GM19099 (cell line): ENCODE data around the gene BCL7B.

Experiments
- POLR2A ChIP-seq: IDR thresholded peaks from 3 replicates; pipeline ENCODE4 v1.6.1; 2011; ENCODE audit warnings: low read depth; ENCODE audit not compliant: insufficient read length; ENCODE audit errors: extremely low read depth

Gene BCL7B

DNA sequence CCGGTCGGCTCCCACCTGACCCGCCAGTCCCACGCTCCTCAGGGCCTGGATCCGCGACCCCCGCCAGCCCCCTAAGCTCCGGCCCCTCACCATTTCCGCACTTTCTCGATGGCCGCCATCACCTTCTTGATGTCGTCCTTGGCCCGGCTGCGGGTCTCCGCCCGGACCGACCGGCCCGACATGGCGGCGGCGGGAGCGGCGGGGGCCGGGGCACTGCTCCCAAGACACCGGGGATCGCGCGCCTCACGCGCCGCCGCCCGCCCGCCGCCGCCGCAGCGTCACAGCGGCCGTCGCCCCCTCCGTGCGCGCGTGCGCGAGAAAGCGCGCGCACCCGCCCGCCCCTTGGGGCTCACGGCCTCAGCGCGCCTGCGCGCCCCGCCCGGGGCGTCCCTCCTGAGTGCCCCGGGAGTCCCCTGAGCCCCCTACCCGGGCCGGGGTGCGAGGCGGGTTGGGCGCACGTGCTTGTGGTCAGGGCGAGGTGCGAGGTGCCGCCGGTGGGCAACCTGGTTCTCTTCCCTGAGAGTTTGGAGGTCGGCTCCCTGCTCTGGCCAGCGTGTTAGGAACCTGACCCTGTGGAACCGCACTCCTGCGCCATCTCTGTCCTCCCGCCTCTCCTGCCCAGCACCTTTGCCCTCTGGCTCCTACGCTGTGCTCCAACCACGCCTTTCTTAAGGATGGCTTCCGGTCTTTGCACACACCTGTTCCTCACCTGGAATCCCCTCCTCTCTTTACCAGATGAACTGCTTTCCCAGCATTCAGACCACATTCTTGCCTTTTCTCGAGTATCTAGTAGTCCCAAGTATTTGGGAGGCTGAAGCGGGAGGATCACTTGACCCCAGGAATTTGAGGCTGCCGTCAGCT, at the start of gene BCL7B:
BCL7B (minus strand) TSS at position 294 of the 861 bp plus-strand sequence; CDS start at position 182, 112 bp downstream.
- TF ChIP-seq POLR2A, result peak; percentile 82

DNA sequence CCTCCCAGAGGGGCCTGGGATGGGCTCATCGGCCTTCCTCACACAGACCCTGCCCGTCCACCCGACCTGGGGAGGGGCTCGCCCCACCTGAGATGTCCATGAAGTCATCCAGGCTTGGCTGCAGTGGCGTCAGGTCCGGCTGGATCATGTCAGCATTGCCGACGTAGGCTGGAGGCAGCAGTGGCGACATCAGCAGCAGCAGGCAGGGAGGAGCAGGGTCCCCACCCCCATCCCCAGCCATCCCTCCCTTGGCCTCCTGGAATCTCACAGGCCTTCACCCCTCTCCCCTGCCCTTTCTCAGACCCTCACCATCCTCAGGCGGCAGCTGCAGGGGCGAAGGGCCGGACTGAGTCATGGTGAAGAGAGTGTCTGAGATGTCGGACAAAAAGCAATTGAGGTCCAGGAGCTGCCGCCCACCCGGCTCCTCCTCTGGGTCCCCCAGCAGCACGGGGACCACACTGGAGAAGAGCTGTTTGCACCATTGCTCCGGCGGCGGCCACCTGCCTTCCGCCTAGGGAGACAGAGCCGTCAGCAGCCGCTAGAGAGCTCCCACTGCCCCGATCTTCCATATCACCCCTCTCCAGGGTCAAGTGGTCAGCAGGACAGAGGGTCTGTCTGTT, 48.2 kb upstream of the BCL7B start:
- TF ChIP-seq POLR2A, result no peak

DNA sequence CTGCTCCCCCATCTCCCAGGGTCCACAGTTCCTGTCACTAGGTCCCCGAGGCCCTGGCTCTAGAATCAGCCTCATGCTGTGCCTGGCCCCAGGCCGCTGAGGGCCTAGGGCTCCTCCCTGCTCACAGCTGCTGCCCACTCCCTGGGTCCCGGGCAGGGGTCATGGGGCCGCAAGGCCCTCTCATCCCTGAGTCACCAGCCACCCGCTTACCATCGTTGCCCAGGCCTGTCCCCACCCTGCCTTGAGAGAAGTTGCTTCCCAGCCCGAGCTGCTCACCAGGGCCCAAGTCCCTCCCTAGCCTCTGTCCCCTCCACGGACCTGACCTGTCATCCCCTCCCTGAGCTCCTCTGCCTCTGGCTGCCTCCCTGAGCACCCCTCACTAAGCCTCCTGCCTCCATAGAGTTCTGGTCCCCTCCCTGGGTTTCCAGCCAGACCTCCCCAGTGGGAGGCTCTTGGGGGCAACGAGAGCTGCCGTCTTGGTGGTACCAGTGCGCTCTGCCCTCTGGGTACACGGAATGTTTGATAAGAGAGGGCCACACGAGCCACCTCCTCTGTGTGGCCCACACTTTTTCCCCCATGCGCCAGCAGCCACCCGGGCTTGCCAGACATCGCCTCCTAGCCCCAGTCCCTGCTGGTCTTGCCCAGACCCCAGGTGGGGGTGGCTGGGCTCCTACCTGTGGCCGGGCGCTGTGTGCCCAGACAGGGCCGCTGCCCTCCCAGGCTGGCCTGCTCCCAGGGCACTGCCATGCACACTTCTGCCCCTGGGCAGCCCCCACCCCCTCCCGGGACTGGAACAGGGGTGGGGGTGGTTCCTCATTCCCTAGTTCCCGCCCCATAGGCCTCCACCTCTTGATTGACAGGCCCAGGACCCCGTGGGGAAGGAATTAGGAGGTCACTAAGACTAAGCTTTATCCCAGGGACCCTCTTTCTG, 45.5 kb upstream of the BCL7B start:
- TF ChIP-seq POLR2A, result no peak

DNA sequence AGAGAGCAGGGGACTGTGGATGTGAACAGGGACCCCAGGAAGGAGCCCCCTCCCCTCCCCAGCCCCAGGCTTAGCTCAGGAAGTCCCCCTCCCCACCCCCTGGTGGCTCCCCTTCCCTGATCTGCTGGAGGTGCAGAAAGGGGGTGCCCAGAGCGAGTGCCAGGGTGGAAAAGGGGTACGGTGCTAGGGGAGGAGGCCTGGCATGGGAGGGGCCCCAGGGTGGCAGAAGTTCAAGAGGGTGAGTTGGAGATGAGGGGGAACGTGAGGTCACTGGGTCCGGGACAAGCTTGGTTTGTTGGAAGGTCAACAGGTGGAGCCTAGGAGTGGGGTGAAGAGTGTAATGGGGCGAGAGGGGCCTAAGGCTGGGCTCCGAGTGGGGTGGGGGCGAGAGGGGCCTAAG, 42.4 kb upstream of the BCL7B start:
- TF ChIP-seq POLR2A, result no peak

- TF ChIP-seq POLR2A, result no peak
Measured at GRCh38 chr7:73599151-73599882, 41.8 kb upstream of the BCL7B start.

DNA sequence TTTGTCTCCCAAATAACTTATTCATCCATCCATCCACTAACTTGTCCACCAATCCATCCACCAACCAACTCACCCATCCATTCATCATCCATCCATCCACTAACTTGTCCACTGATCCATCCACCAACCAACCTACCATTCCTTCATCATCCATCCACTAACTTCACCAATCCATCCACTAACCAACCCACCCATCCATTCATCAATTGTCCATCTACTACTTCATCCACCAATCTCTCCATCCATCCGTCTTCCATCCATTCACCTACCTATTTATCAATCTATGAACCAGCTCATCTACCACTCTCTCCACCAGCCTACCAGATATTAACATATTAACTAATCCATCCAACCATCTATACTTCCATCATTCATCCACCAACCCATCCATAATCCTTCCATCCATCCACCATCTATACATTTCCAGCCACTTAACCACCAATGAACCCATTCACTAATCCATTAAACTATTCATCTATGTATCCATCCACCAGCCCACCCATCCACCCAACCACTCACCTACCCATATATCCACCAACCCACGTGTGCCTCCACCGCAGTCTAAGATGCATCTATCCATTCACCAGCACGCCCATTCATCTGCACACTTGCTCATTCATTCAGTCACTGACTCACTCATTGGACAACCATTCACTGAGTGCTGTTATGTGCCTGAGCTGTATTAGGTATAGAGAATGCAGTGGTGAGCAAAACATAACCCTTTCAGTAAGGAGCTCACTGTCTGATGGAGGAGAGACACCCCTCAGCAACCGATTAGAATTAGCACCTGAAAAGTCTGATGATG, 40.7 kb upstream of the BCL7B start:
- TF ChIP-seq POLR2A, result no peak

DNA sequence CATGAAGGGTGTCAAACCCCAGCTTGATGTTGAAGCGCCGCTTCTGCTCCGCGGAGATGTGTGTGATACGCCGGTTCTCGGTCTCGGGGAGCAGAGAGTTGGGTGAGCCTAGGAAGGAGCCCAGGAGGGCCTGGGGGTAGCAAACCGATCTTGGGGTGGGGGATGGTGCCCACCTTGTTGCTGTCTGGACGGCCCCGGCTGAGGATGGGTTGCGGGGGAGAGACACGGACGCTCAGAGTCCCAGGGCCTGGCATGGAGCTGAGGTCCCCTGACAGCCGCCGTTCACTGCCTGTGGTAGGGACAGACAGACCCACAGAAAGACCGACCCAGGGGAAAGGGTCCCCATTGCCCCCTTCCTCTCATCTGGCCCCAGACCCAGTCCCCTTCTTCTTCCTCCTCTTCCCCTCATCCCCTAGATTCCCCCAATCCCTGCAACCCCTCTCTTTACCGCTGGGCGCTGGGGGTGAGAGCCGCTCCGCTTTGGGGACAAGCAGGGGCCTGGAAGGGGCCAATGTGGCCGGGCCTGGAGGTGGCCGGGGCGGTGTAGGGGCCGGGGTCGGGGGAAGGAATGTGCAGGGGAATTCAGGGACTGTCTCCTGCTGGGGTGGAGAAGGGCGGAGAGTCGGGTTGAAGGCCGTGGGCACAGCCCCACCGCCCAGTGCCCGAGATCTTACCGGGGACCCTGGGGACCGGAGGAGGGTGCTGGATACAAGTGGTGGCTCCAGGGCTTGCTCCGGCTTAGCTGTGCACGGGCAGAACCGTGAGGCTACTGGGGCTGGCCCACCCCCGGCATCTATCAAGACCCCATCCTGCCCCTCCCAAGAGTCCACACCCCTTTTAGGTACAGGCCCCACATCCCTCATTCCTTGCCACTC, 38.9 kb upstream of the BCL7B start:
- TF ChIP-seq POLR2A, result no peak

- TF ChIP-seq POLR2A, result no peak
Measured at GRCh38 chr7:73595358-73595757, 37.9 kb upstream of the BCL7B start.

DNA sequence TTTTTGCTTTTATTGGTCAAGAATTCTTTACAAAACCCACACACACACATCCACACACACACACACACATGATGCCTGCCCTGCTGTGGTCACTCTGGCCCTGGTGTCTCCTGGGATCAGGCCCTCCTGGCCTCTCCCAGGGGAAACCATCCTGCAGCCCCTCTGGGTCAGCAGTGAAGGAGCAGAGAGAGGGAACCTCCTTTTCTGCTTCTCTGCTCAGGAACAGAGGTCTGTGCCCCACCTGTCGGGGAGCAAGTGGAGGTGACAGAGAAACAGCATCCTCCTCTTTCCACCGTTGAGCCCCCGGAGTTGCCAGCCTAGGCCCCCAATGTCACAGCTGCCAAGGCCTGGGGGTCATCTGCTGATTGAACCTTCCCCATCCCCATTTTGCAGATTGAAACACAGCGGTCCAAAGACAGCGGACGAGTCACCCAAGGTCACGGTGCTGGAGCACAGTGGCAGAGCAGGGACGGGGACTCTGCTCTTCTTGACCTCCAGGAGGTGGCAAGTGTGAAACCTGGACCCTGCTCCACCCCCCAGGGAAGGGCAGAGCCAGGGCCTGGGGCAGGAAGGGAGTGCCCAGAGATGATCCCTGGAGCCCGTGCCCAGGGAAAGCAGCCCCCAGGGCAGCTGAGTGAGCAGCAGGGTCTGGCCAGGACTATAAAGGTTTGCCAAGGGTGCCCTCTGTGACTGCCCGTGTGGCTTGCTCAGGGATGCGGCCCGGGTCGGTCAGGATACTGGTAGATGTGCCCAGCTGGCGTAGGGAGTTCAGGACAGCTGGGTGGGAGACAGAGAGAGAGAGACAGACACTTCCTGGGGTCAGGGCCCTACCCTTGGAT, 35.9 kb upstream of the BCL7B start:
- TF ChIP-seq POLR2A, result no peak

DNA sequence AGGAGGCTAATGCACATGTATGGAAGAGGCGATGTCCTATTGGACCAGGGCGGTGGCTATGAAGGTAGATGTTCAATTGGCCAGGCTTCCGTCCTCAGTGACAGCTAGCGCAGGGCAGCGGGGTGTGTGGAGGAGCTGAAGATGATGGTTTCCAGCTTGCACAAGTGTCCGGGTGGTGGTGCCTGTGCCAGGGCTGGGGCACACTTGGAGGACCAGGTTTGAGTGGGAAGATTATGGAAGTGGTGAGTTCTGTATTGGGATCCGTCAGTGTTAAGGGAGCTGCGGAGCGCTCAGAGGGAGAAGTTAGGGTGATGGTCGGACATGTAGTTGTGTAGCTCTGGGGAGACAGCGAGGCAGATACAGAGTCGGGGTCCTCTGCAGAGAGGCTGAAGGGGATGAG, 29.4 kb upstream of the BCL7B start:
- no peak for TF ChIP-seq POLR2A

DNA sequence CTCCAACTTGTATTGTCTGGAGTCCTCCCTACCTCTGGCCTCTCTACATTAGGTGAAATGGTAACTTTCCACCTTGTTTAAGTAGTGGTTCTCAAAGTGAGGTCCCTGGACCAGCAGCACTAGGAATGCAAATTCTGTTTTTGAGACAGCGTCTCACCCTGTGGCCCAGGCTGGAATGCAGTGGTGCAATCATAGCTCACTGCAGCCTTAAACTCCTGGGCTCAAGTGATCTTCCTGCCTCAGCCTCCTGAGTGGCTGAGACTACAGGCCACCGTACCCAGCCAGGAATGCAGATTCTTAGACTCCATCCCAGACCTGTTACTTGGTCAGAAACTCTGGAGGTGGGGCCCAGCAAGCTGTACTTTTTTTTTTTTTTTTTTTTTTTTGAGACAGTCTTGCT, 27.7 kb upstream of the BCL7B start:
- no peak for TF ChIP-seq POLR2A

- TF ChIP-seq POLR2A, result no peak
Measured at GRCh38 chr7:73582664-73583202, 25.2 kb upstream of the BCL7B start.
